Peyer's patch (tissue), 4 donors: ENCODE data around the gene KIAA0040.

Source experiments
- POLR2A ChIP-seq, 2 donors: fragments of 450-650 bp; IDR thresholded peaks; one replicate each; pipeline ENCODE4 v1.5.1; 2017; ENCODE audit warnings: antibody characterized with exemption in 2 of 2, mild to moderate bottlenecking in 2 of 2, moderate library complexity in 2 of 2
- TF ChIP-seq, protein P1 (sequence below), 6 experiments: fragments of 450-650 bp in 4 of 6; fragments of 200-600 bp in 2 of 6; sonication (generic) in 1 of 6; IDR thresholded peaks; one replicate each; pipeline ENCODE4 v1.5.1; 2017 to 2019; ENCODE audit warnings: antibody characterized with exemption in 6 of 6, mild to moderate bottlenecking in 3 of 6, moderate library complexity in 1 of 6

DNA sequence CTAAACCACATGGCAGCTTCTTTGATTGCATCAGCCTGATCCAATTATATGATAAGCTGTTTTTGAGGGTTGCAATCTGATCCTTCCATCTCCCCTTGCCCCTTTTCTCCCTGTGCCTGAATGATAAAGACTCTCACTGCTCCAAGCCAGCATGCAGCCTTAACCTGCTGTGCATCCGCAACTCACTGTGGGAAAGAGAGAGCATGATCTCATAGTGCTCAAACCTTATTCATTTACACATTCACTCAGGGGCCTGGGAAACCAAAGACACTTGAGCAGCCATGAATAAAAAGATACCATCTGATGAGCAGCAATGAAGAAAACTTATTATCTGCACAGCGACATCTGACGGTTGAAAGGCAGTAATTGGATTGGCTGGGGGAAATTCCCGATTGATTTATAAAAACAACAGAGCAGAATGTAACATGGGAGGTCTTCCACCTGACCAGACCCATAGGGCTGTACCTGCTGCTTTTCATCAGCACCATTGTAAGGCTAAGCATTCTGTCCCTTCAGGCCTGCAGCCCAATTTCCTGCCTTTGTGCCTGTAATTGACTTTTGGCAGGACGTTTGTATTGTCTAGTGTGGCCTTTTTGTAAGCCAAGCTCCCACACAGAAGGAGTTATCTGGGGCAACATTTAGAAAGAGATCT, 62.5 kb downstream of the KIAA0040 start:
- TF ChIP-seq, protein P1, sequence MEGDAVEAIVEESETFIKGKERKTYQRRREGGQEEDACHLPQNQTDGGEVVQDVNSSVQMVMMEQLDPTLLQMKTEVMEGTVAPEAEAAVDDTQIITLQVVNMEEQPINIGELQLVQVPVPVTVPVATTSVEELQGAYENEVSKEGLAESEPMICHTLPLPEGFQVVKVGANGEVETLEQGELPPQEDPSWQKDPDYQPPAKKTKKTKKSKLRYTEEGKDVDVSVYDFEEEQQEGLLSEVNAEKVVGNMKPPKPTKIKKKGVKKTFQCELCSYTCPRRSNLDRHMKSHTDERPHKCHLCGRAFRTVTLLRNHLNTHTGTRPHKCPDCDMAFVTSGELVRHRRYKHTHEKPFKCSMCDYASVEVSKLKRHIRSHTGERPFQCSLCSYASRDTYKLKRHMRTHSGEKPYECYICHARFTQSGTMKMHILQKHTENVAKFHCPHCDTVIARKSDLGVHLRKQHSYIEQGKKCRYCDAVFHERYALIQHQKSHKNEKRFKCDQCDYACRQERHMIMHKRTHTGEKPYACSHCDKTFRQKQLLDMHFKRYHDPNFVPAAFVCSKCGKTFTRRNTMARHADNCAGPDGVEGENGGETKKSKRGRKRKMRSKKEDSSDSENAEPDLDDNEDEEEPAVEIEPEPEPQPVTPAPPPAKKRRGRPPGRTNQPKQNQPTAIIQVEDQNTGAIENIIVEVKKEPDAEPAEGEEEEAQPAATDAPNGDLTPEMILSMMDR (IDR thresholded peaks at IDR 0.05): no peak
- no peak for TF ChIP-seq POLR2A (IDR thresholded peaks at IDR 0.05)
